Naive thymus-derived CD4-positive, alpha-beta T cell (primary cell): ENCODE measurements around the gene GPC2. TPM values are rescaled to one million over a fixed set of nuclear protein-coding genes. Genes with fewer than 3 reads are reported as not detected.
"Not testable (repeated sequence)": the region's sequence is repeated elsewhere in the genome, so short reads cannot be mapped to it uniquely, and the experiment has no call there.

Experiments used
- ATAC-seq: fragments of 150-1000 bp; cut with Tn5 transposase; 2 replicates; pipeline ENCODE4 v1.10.0; 2021; ENCODE audit warnings: mild to moderate bottlenecking, moderate library complexity
- CTCF ChIA-PET: fragments of 350-600 bp; sonication (Branson Sonifier 250); formaldehyde crosslinking; loops from one replicate; lab custom pipeline; 2021; ENCODE audit warnings: antibody characterized with exemption; lab: Charles Lee
- POLR2A ChIA-PET: fragments of 350-600 bp; sonication (Branson Sonifier 250); formaldehyde crosslinking; loops from one replicate; lab custom pipeline; 2021; ENCODE audit warnings: antibody characterized with exemption, inconsistent platforms; lab: Charles Lee
- DNase-seq, 9 donors: peaks; one replicate each; pipeline versions ENCODE4 v3.0.0 to v3.0.0-alpha.2; 2020 to 2022; ENCODE audit warnings: mixed read lengths in 1 of 9
- H3K27ac ChIP-seq: one replicate; pipeline ENCODE4 v1.7.0; 2013; ENCODE audit warnings: mild to moderate bottlenecking, low read depth, low read length, moderate library complexity
- H3K27me3 ChIP-seq, 2 donors: one replicate each; pipeline ENCODE4 v1.7.0; 2013; ENCODE audit warnings: low read length in 2 of 2, mild to moderate bottlenecking in 2 of 2, moderate library complexity in 2 of 2; ENCODE audit not compliant: control insufficient read depth in 2 of 2, insufficient read depth in 2 of 2
- H3K36me3 ChIP-seq, 3 experiments: 1 replicate in 2 of 3; 2 replicates in 1 of 3; pipeline ENCODE4 v1.7.0; 2013; ENCODE audit warnings: low read length in 3 of 3, mild to moderate bottlenecking in 3 of 3, moderate library complexity in 1 of 3; ENCODE audit not compliant: insufficient read depth in 3 of 3, control insufficient read depth in 2 of 3
- H3K4me1 ChIP-seq, 2 donors: one replicate each; pipeline ENCODE4 v1.7.0; 2013; ENCODE audit warnings: low read length in 2 of 2, mild to moderate bottlenecking in 2 of 2, moderate library complexity in 1 of 2; ENCODE audit not compliant: control insufficient read depth in 2 of 2, insufficient read depth in 2 of 2
- H3K4me3 ChIP-seq: 2 replicates; pipeline ENCODE4 v1.7.0; 2013; ENCODE audit warnings: mild to moderate bottlenecking, low read length
- H3K9me3 ChIP-seq, 3 experiments: 1 replicate in 2 of 3; 2 replicates in 1 of 3; pipeline ENCODE4 v1.7.0; 2013; ENCODE audit warnings: low read length in 3 of 3; ENCODE audit not compliant: control insufficient read depth in 2 of 3
- H3K27ac Mint-ChIP-seq, 9 donors: one replicate each; pipeline ENCODE4 v1.8.0; 2020 to 2022; ENCODE audit warnings: mixed read lengths in 9 of 9, mild to moderate bottlenecking in 8 of 9, moderate library complexity in 5 of 9, inconsistent platforms in 2 of 9
- H3K27me3 Mint-ChIP-seq, 5 donors: one replicate each; pipeline ENCODE4 v1.8.0; 2021 to 2022; ENCODE audit warnings: mixed read lengths in 5 of 5, mild to moderate bottlenecking in 1 of 5
- H3K36me3 Mint-ChIP-seq, 5 donors: one replicate each; pipeline ENCODE4 v1.8.0; 2020 to 2022; ENCODE audit warnings: mixed read lengths in 5 of 5, mild to moderate bottlenecking in 3 of 5, inconsistent platforms in 1 of 5
- H3K4me1 Mint-ChIP-seq, 7 donors: one replicate each; pipeline ENCODE4 v1.8.0; 2020 to 2022; ENCODE audit warnings: mixed read lengths in 7 of 7, mild to moderate bottlenecking in 3 of 7, inconsistent platforms in 1 of 7
- H3K4me3 Mint-ChIP-seq, 10 donors: one replicate each; pipeline ENCODE4 v1.8.0; 2020 to 2022; ENCODE audit warnings: mild to moderate bottlenecking in 10 of 10, mixed read lengths in 10 of 10, moderate library complexity in 6 of 10, inconsistent platforms in 2 of 10
- H3K9me3 Mint-ChIP-seq, 11 donors: one replicate each; pipeline ENCODE4 v1.8.0; 2020 to 2022; ENCODE audit warnings: mixed read lengths in 11 of 11, mild to moderate bottlenecking in 4 of 11, inconsistent platforms in 1 of 11, moderate library complexity in 1 of 11
- intact Hi-C, 2 donors: fragments of 100-400 bp; cut with micrococcal nuclease; formaldehyde crosslinking; loops; one replicate each; pipeline ENCODE4 v1.15.1; 2023
- polyA plus RNA-seq, 2 donors: library from polyadenylated mRNA; unstranded; fragments of 300-500 nt; fragmentation: Illumina TruSeq; gene quantifications; one replicate each; pipeline ENCODE4 v1.2.3, GENCODE V29; 2021
- total RNA-seq, 6 experiments: library from RNA in 5 of 6; stranded (reverse) in 5 of 6; gene quantifications; 1 replicate in 5 of 6; 2 replicates in 1 of 6; pipeline ENCODE4 v1.2.3 and lab custom pipeline; 2021 to 2026

Gene GPC2
- total and polyA plus RNA-seq, 7 experiments from 2014 or later = 0.64 to 30.6 (median 12.3) TPM

DNA sequence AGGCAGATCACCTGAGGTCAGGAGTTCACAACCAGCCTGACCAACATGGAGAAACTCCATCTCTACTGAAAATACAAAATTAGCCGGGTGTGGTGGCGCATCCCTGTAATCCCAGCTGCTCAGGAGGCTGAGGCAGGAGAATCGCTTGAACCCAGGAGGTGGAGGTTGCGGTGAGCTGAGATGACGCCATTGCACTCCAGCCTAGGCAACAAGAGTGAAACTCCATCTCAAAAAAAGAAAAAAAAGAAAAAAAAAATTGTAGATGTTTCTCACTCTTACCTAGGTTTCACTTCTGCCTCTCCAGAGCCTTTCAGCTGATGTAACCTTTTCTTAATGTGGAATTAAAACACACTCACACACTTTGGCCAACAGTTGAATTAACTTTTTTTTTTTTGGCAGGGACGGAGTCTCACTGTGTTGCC, 18.7 kb upstream of the GPC2 start:
- DNase-seq, ATAC-seq, intact Hi-C loops, H3K27ac Mint-ChIP-seq, H3K27ac ChIP-seq, H3K27me3 ChIP-seq, H3K4me3 Mint-ChIP-seq, H3K4me3 ChIP-seq, H3K27me3 Mint-ChIP-seq, H3K9me3 Mint-ChIP-seq, H3K36me3 ChIP-seq, H3K9me3 ChIP-seq: not testable (repeated sequence)
- peaks cover 0 to 15% of the 10 kb centered on the region in 2 donors for H3K4me1 ChIP-seq
- POLR2A ChIA-PET = interaction anchor here (0.6 to 1.5 kb wide), 5 partner anchors 15 to 356 kb away, joined by 3 to 4 read pairs (median 3); no protein-coding TSS in a partner anchor
- Mint-ChIP-seq H3K4me1 (peaks cover 7 to 52% (median 42%) of the 10 kb centered on the region in 7 donors), H3K36me3 (peaks cover 0 to 14% (median 0%) of the 10 kb centered on the region in 5 donors)
- CTCF ChIA-PET = interaction anchor here (0.6 to 0.8 kb wide), 3 partner anchors 62 to 132 kb away, joined by 4 to 7 read pairs (median 6); no protein-coding TSS in a partner anchor

DNA sequence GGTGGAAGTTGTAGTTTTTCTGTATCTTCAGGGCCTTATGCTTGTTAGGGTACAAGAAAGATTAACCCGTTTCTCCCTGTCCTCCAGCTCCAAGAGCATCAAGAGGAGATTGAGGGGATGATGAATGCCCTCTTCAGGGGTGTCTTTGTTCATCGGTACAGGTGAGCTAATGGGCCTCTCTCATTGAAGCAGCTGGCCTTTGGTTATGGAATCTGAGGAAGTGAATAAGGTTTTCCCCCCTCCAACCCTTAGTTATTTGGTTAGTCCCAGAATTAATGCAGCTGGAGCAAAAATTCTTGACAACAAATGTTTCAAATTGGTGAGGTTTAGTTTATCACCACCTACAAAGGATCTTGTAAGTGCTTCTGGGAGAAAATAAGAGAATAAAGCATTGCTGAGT, 18.0 kb upstream of the GPC2 start:
- peak overlapping the region in 1 of 10 donors; percentile 10 for H3K4me3 Mint-ChIP-seq
- H3K27me3 Mint-ChIP-seq = no peaks in the 10 kb centered on the region
- H3K27me3 ChIP-seq = no peaks in the 10 kb centered on the region
- POLR2A ChIA-PET = interaction anchor here (0.6 to 1.5 kb wide), 5 partner anchors 16 to 46 kb away, joined by 3 to 4 read pairs (median 3); partner anchors contain the start of gene LAMTOR4
- no peaks in the 10 kb centered on the region for H3K36me3 ChIP-seq
- CTCF ChIA-PET = interaction anchor here (1.0 to 1.8 kb wide), 6 partner anchors 12 to 62 kb away, joined by 3 to 10 read pairs (median 4); partner anchors contain the start of gene LAMTOR4
- no peaks in the 10 kb centered on the region for H3K9me3 Mint-ChIP-seq
- H3K27ac ChIP-seq = no peak overlapping the region
- H3K4me3 ChIP-seq = no peak overlapping the region
- intact Hi-C loops = no loop called here
- H3K27ac Mint-ChIP-seq = peak overlapping the region in 3 of 9 donors; percentile 10 to 60 (median 41)
- ATAC-seq (no peak), DNase-seq (no peak)
- peaks cover 0 to 14% (median 0%) of the 10 kb centered on the region in 5 donors for H3K36me3 Mint-ChIP-seq
- peaks cover 0 to 18% of the 10 kb centered on the region in 2 donors for H3K4me1 ChIP-seq
- H3K9me3 ChIP-seq = no peaks in the 10 kb centered on the region
- peaks cover 9 to 58% (median 49%) of the 10 kb centered on the region in 7 donors for H3K4me1 Mint-ChIP-seq

DNA sequence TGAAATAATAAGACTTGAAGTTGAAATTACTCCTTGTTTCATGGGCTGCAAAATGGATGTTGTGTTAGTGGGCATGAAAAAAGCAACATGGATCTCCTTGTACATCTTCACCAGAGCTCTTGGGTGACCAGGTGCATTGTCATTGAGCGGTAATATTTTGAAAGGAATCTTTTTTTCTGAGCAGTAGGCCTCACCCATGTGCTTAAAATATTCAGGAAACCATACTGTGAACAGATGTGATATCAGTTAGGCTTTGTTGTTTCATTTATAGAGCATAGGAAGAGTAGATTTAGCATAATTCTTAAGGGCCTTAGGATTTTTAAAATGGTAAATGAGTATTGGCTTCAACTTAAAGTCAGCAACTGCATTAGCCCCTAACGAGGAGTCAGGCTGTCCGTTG, 15.8 kb upstream of the GPC2 start:
- ChIA-PET POLR2A (interaction anchor here (0.6 to 1.9 kb wide), 5 partner anchors 15 to 48 kb away, joined by 3 to 8 read pairs (median 6); partner anchors contain the start of gene STAG3), CTCF (interaction anchor here (0.5 to 1.6 kb wide), 7 partner anchors 11 to 44 kb away, joined by 3 to 5 read pairs (median 4); partner anchors contain the start of gene LAMTOR4)
- Histone ChIP-seq H3K36me3 (no peaks in the 10 kb centered on the region), H3K27me3 (no peaks in the 10 kb centered on the region), H3K27ac (peak overlapping the region; percentile 0), H3K4me1 (peaks cover 0 to 22% of the 10 kb centered on the region in 2 donors), H3K4me3 (no peak overlapping the region), H3K9me3 (no peaks in the 10 kb centered on the region)
- intact Hi-C loops = no loop called here
- Mint-ChIP-seq H3K9me3 (no peaks in the 10 kb centered on the region), H3K4me3 (peak overlapping the region in 5 of 10 donors; percentile 22 to 75 (median 37)), H3K4me1 (peaks cover 16 to 61% (median 55%) of the 10 kb centered on the region in 7 donors), H3K27me3 (no peaks in the 10 kb centered on the region), H3K27ac (peak overlapping the region in 8 of 9 donors; percentile 3 to 86 (median 68)), H3K36me3 (peaks cover 0 to 9% (median 0%) of the 10 kb centered on the region in 5 donors)
- DNase-seq (peak in 1 of 9 donors; percentile 21), ATAC-seq (no peak)

DNA sequence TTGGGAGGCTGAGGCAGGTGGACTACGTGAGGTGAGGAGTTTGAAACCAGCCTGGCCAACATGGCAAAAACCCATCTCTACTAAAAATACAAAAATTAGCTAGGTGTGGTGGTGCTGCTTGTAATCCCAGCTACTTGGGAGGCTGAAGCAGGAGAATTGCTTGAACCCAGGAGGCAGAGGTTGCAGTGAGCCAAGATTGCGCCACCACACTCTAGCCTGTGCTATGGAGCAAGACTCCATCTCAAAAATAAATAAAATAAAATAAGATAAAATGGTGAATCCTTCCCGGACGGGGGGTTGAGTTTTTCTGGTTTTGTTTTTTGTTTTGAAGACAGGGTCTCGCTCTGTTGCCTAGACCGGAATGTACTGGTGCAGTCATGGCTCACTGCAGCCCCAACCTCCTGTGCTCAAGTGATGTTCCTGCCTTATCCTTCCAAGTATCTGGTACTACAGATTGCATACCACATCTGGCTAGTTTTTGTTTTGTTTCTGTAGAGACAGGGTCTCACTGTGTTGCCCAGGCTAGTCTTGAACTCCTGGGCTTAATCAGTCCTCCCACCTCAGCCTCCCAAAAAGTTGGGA, 15.2 kb upstream of the GPC2 start:
- H3K9me3 ChIP-seq, H3K36me3 Mint-ChIP-seq, H3K4me3 ChIP-seq, DNase-seq, intact Hi-C loops, H3K27me3 ChIP-seq, ATAC-seq, H3K36me3 ChIP-seq, H3K9me3 Mint-ChIP-seq, H3K27me3 Mint-ChIP-seq: not testable (repeated sequence)
- Histone ChIP-seq H3K4me1 (peaks cover 0 to 22% of the 10 kb centered on the region in 2 donors), H3K27ac (peak overlapping the region; percentile 0)
- peak overlapping the region in 8 of 9 donors; percentile 68 to 86 (median 83) for H3K27ac Mint-ChIP-seq
- CTCF ChIA-PET = interaction anchor here (0.5 to 1.6 kb wide), 7 partner anchors 19 to 44 kb away, joined by 3 to 5 read pairs (median 4); partner anchors contain the start of gene LAMTOR4
- H3K4me1 Mint-ChIP-seq = peaks cover 16 to 61% (median 55%) of the 10 kb centered on the region in 7 donors
- peak overlapping the region in 8 of 10 donors; percentile 5 to 75 (median 50) for H3K4me3 Mint-ChIP-seq
- POLR2A ChIA-PET = interaction anchor here (0.6 to 1.2 kb wide), 3 partner anchors 14 to 47 kb away, joined by 3 to 6 read pairs (median 6); partner anchors contain the start of gene STAG3

DNA sequence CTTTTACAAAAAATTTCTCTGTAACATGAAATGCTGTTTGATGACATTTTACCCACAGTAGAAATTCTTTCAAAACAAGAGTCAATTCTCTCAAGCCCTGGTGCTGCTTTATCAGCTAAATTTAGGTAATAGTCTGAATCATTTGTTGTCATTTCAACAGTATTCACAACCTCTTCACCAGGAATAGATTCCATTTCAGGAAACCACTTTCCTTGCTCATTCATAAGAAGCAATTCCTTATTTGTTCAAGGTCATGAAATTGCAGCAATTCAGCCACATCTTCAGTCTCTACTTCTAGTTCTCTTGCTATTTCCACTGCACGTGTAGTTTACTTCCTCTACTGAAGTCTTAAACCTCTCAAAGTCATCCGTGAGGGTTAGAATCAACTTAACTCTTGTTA, 14.6 kb upstream of the GPC2 start:
- H3K27ac Mint-ChIP-seq = peak overlapping the region in 8 of 9 donors; percentile 54 to 86 (median 82)
- Histone ChIP-seq H3K4me3 (no peak overlapping the region), H3K9me3 (no peaks in the 10 kb centered on the region), H3K27me3 (no peaks in the 10 kb centered on the region), H3K27ac (no peak overlapping the region), H3K36me3 (no peaks in the 10 kb centered on the region), H3K4me1 (peaks cover 0 to 22% of the 10 kb centered on the region in 2 donors)
- POLR2A ChIA-PET = interaction anchor here (0.6 to 1.2 kb wide), 3 partner anchors 9 to 37 kb away, joined by 3 to 6 read pairs (median 3); partner anchors contain the start of gene STAG3
- peak in 2 of 9 donors; percentile 20 to 35 for DNase-seq
- peak overlapping the region in 9 of 10 donors; percentile 5 to 75 (median 49) for H3K4me3 Mint-ChIP-seq
- peaks cover 16 to 61% (median 55%) of the 10 kb centered on the region in 7 donors for H3K4me1 Mint-ChIP-seq
- H3K36me3 Mint-ChIP-seq = peaks cover 0 to 9% (median 0%) of the 10 kb centered on the region in 5 donors
- intact Hi-C loops = no loop called here
- H3K27me3 Mint-ChIP-seq = no peaks in the 10 kb centered on the region
- CTCF ChIA-PET = interaction anchor here (1.5 kb wide), 1 partner anchor 27 kb away, joined by 3 read pairs; no protein-coding TSS in a partner anchor
- H3K9me3 Mint-ChIP-seq = no peaks in the 10 kb centered on the region
- no peak for ATAC-seq

DNA sequence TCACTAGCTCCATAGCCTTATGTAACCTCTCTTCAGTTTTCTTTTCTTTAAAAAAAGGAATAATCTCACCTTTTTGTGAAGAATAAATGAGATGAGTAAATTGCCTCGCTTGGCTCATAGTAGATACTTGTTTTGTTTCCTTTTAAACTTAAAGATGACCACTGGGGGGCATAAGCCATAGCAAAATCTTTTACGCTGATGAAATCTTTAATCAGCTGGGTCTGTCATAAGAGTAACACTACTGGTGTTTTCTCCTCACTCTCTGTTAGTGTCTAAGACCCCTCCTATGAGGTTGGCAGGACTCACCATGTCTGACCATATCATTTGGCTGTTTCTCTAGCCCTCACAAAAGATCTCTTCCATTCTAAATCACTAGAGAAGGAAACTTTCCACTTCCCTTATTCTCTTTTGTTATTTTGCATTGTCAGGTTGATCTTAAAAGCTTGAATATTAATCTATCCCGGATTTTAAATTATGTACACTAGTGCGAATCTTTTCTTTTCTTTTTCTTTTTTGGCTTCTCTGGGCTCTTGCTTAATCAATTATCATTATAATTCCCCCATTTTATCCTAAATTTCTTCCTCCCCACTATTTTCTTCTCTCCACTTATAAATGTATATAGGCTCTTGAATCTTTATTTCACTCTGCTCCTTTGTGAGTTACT, 13.0 kb upstream of the GPC2 start:
- ChIA-PET POLR2A (interaction anchor here (0.8 to 20.9 kb wide), 15 partner anchors 11 to 257 kb away, joined by 3 to 383 read pairs (median 6); partner anchors contain the start of genes GAL3ST4, GPC2, LAMTOR4 and MBLAC1), CTCF (interaction anchor here (0.5 to 3.4 kb wide), 19 partner anchors 10 to 153 kb away, joined by 3 to 34 read pairs (median 4); partner anchors contain the start of genes GAL3ST4, GPC2, LAMTOR4 and PVRIG)
- peaks cover 0 to 8% (median 0%) of the 10 kb centered on the region in 5 donors for H3K36me3 Mint-ChIP-seq
- H3K4me3 ChIP-seq = no peak overlapping the region
- peaks cover 16 to 56% (median 50%) of the 10 kb centered on the region in 7 donors for H3K4me1 Mint-ChIP-seq
- intact Hi-C loops = loop anchor here in 1 of 2 donors (1.0 kb wide), 5 partner anchors 21 to 217 kb away; no protein-coding TSS in a partner anchor
- H3K4me1 ChIP-seq = peaks cover 0 to 22% of the 10 kb centered on the region in 2 donors
- no peaks in the 10 kb centered on the region for H3K36me3 ChIP-seq
- H3K27me3 ChIP-seq = no peaks in the 10 kb centered on the region
- peak in 7 of 9 donors; percentile 36 to 66 (median 56) for DNase-seq
- H3K27ac Mint-ChIP-seq = peak overlapping the region in 8 of 9 donors; percentile 19 to 90 (median 76)
- no peaks in the 10 kb centered on the region for H3K9me3 ChIP-seq
- peak overlapping the region; percentile 15 for H3K27ac ChIP-seq
- H3K27me3 Mint-ChIP-seq = no peaks in the 10 kb centered on the region
- peak; percentile 86 for ATAC-seq
- H3K4me3 Mint-ChIP-seq = peak overlapping the region in 3 of 10 donors; percentile 12 to 18 (median 15)
- H3K9me3 Mint-ChIP-seq = no peaks in the 10 kb centered on the region
